ENCODE data around the gene PLAA. TPM values are rescaled to one million over a fixed set of nuclear protein-coding genes. Genes with fewer than 3 reads are reported as not detected.

Gene PLAA
- total and polyA plus RNA-seq, 10 of the 15 experiments (the other 5 are each of a cell fraction or from before 2014, with no cell fraction given) = 5.6 to 42.4 (median 34.1) TPM

GRCh38 chr9:26925609-26926008 is 21.4 kb downstream of the PLAA start:
- peaks cover 2 to 35% of the 10 kb centered on the region in 2 experiments for H3K36me3 ChIP-seq (ENCODE audit: control insufficient read depth in 2 of 2, insufficient read depth in 2 of 2, low read length in 1 of 2)
- ChIA-PET SMC1A (ENCODE audit: uncharacterized antibody, unreplicated experiment) (no interaction called here), POLR2A (no interaction called here), RAD21 (ENCODE audit: unreplicated experiment) (interaction anchor here (0.6 kb wide), 1 partner anchor 107 kb away, joined by 4 read pairs; no protein-coding TSS in a partner anchor), CTCF (no interaction called here)
- H4K20me1 ChIP-seq (ENCODE audit: control insufficient read depth, insufficient read depth) = no peaks in the 10 kb centered on the region
- no peak overlapping the region for H3K4me3 ChIP-seq
- intact Hi-C loops (cut with micrococcal nuclease; ENCODE audit: unreplicated experiment) = no loop called here
- H3K4me2 ChIP-seq (ENCODE audit: control insufficient read depth, insufficient read depth) = no peak overlapping the region
- TF ChIP-seq ESRRA (IDR thresholded peaks at IDR 0.05; ENCODE audit: low read length) (no peak), CREM (IDR thresholded peaks at IDR 0.05; ENCODE audit: low read depth) (no peak), REST (IDR thresholded peaks at IDR 0.05; ENCODE audit: low read depth, low read length) (no peak), ZNF592 (IDR thresholded peaks at IDR 0.05) (no peak), CBX5 (IDR thresholded peaks at IDR 0.05; ENCODE audit: low read depth) (no peak), KDM1A (IDR thresholded peaks at IDR 0.05; ENCODE audit: borderline replicate concordance) (no peak), CEBPZ (IDR thresholded peaks at IDR 0.05; ENCODE audit: low read depth, low read length) (no peak), GATAD2B (conservative IDR thresholded peaks at IDR 0.05; ENCODE audit: low read depth) (no peak), NR2C1 (IDR thresholded peaks at IDR 0.05) (no peak), POU2F2 (IDR thresholded peaks at IDR 0.05; ENCODE audit: borderline replicate concordance, low read depth, low read length) (no peak), TARDBP (IDR thresholded peaks at IDR 0.05; ENCODE audit: borderline replicate concordance) (no peak)
- no peaks in the 10 kb centered on the region for H3K9me3 ChIP-seq (replicated peaks; ENCODE audit: control insufficient read depth, insufficient read depth, low read length)
- H3K4me1 ChIP-seq (ENCODE audit: control insufficient read depth, insufficient read depth, low read length) = no peaks in the 10 kb centered on the region
- FAIRE-seq (no peak), ATAC-seq (no peak), DNase-seq (ENCODE audit: low read depth, low spot score) (no peak)
- WGBS (ENCODE audit: insufficient coverage, insufficient replicate concordance, low lambda C conversion rate, missing lambda C conversion rate) = 97% methylated on average over 4 of the region's 4 CpGs
- no peaks in the 10 kb centered on the region for H3K79me2 ChIP-seq (ENCODE audit: control insufficient read depth, insufficient read depth, low read length)
- in situ Hi-C loops (cut with MboI) = no loop called here
- no TSS peak for BruUV-seq (replicated peaks)
- no peak overlapping the region for H3K27ac ChIP-seq (ENCODE audit: control insufficient read depth, insufficient read depth)
- H3K27me3 ChIP-seq (replicated peaks in 1 of 2; ENCODE audit: control insufficient read depth in 2 of 2, insufficient read depth in 2 of 2, low read length in 1 of 2) = no peaks in the 10 kb centered on the region
- H2AFZ ChIP-seq (ENCODE audit: control insufficient read depth, low read depth, low read length) = no peak overlapping the region
- H3K9ac ChIP-seq (ENCODE audit: control insufficient read depth, insufficient read depth, low read length) = no peak overlapping the region
